Transverse colon (tissue), 4 donors: Measurements from ENCODE around the gene OR12D3. TPM values are rescaled to one million over a fixed set of nuclear protein-coding genes. Genes with fewer than 3 reads are reported as not detected.

Experiments used
- DNase-seq: peaks from one replicate; pipeline ENCODE4 v3.0.0-alpha.2; 2019
- H3K27ac ChIP-seq, 4 donors: fragments of 200-600 bp; sonication (generic); 2 replicates each; pipeline ENCODE4 v1.5.1; 2016 to 2018; ENCODE audit warnings: inconsistent platforms in 4 of 4
- H3K27me3 ChIP-seq: fragments of 200-600 bp; sonication (generic); 2 replicates; pipeline ENCODE4 v1.5.1; 2017; ENCODE audit warnings: inconsistent platforms
- H3K36me3 ChIP-seq, 4 donors: fragments of 200-600 bp; sonication (generic); 2 replicates each; pipeline ENCODE4 v1.5.1; 2017 to 2019; ENCODE audit warnings: inconsistent platforms in 4 of 4
- H3K4me1 ChIP-seq, 4 donors: fragments of 200-600 bp; sonication (generic); 2 replicates each; pipeline ENCODE4 v1.5.1; 2017 to 2020; ENCODE audit warnings: inconsistent platforms in 4 of 4
- H3K4me3 ChIP-seq, 4 donors: fragments of 200-600 bp; sonication (generic); 1 replicate in 1 of 4; 2 replicates in 3 of 4; pipeline versions ENCODE4 v1.5.1 to v1.6.1; 2017 to 2019; ENCODE audit warnings: inconsistent platforms in 4 of 4
- H3K9me3 ChIP-seq, 2 donors: fragments of 200-600 bp; sonication (generic); 2 replicates each; pipeline ENCODE4 v1.5.1; 2017 to 2019; ENCODE audit warnings: inconsistent platforms in 2 of 2
- EP300 ChIP-seq: sonication (generic); formaldehyde crosslinking; IDR thresholded peaks from one replicate; pipeline ENCODE4 v1.6.1; 2017; ENCODE audit warnings: antibody characterized with exemption, low read depth
- POLR2A ChIP-seq: fragments of 450-650 bp; IDR thresholded peaks from one replicate; pipeline ENCODE4 v1.6.1; 2016; ENCODE audit warnings: antibody characterized with exemption, mild to moderate bottlenecking, moderate library complexity
- POLR2AphosphoS5 ChIP-seq, 3 donors: sonication (generic); formaldehyde crosslinking; IDR thresholded peaks; one replicate each; pipeline ENCODE4 v1.6.1; 2016; ENCODE audit warnings: antibody characterized with exemption in 3 of 3
- WGBS, 2 donors: methylation state at CpG; one replicate each; pipeline ENCODE4 v1.1.5; 2018; ENCODE audit warnings: low coverage in 1 of 2; 5-methylcytosine and 5-hydroxymethylcytosine counted together
- in situ Hi-C, 4 donors: fragments of 200-750 bp; cut with MboI; loops; one replicate each; pipeline versions ENCODE4 v1.15.0 to v1.15.1; 2017; ENCODE audit warnings: low sequenced_read_pairs in 3 of 4, low pct_ligation_motif_present in 1 of 4, low pct_unique_long_range_greater_than_20kb in 1 of 4
- intact Hi-C: fragments of 100-400 bp; cut with DNase I; formaldehyde crosslinking; loops from one replicate; pipeline ENCODE4 v1.15.1; 2023; ENCODE audit warnings: low total_unique reads
- total RNA-seq, 4 donors: library from RNA; depleted of rRNA; stranded (reverse); fragments of >200 nt; gene quantifications; one replicate each; pipeline ENCODE4 v1.1.0, GENCODE V29; 2016
- TF ChIP-seq, protein P1 (sequence below), 5 experiments: fragments of 200-600 bp in 3 of 5; fragments of 450-650 bp in 2 of 5; sonication (generic) in 3 of 5; IDR thresholded peaks; 1 replicate in 2 of 5; 2 replicates in 3 of 5; pipeline ENCODE4 v1.5.1; 2016 to 2017; ENCODE audit warnings: antibody characterized with exemption in 5 of 5, inconsistent platforms in 3 of 5, mild to moderate bottlenecking in 2 of 5, moderate library complexity in 1 of 5

The OR12D3 gene
- total RNA-seq = not detected

DNA sequence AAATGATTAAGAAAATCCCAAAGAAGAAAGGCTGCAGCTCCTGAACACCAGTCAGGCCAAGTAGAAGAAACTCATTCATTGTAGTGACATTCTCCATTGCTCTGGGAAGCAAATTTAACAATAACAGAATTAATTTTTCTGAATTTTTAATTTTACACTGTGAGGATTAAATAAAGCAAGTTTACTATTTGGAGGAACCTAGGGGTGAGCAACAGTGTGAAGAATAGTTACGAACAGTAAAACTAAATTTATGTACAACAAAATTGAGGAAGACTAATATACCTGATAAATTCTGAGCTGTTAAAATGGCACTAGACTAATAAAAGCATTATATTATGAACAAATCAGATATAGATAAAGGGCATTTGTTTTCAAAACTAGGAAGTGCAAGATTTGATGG lies at the start of gene OR12D3:
OR12D3 (minus strand) TSS at position 101 of the 400 bp plus-strand sequence; CDS start at position 97, 4 bp downstream.
- in situ Hi-C loops (no loop called here), intact Hi-C loops (no loop called here)
- Histone ChIP-seq H3K27me3 (no peaks in the 10 kb centered on the region), H3K36me3 (no peaks in the 10 kb centered on the region), H3K4me3 (no peak within 1 kb of the TSS), H3K9me3 (no peaks in the 10 kb centered on the region), H3K27ac (no peak within 1 kb of the TSS), H3K4me1 (no peaks in the 10 kb centered on the region)
- 81 to 91% methylated on average over 1 of the region's 1 CpG for WGBS, 2 donors
- DNase-seq = no peak
- TF ChIP-seq, protein P1, sequence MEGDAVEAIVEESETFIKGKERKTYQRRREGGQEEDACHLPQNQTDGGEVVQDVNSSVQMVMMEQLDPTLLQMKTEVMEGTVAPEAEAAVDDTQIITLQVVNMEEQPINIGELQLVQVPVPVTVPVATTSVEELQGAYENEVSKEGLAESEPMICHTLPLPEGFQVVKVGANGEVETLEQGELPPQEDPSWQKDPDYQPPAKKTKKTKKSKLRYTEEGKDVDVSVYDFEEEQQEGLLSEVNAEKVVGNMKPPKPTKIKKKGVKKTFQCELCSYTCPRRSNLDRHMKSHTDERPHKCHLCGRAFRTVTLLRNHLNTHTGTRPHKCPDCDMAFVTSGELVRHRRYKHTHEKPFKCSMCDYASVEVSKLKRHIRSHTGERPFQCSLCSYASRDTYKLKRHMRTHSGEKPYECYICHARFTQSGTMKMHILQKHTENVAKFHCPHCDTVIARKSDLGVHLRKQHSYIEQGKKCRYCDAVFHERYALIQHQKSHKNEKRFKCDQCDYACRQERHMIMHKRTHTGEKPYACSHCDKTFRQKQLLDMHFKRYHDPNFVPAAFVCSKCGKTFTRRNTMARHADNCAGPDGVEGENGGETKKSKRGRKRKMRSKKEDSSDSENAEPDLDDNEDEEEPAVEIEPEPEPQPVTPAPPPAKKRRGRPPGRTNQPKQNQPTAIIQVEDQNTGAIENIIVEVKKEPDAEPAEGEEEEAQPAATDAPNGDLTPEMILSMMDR (IDR thresholded peaks at IDR 0.05) = no peak
- no peak for TF ChIP-seq POLR2AphosphoS5 (IDR thresholded peaks at IDR 0.05)

- in situ Hi-C loops (no loop called here), intact Hi-C loops (no loop called here)
- Histone ChIP-seq H3K27me3 (no peaks in the 10 kb centered on the region), H3K9me3 (peaks cover 0 to 6% of the 10 kb centered on the region in 2 donors), H3K27ac (no peak overlapping the region), H3K4me1 (no peaks in the 10 kb centered on the region), H3K36me3 (no peaks in the 10 kb centered on the region), H3K4me3 (no peak overlapping the region)
- 26 to 36% methylated on average over 2 of the region's 2 CpGs for WGBS, 2 donors
- no peak for DNase-seq
- TF ChIP-seq EP300 (no peak), POLR2A (no peak), POLR2AphosphoS5 (IDR thresholded peaks at IDR 0.05) (no peak)
- TF ChIP-seq, protein P1 (IDR thresholded peaks at IDR 0.05) = no peak
Measured at GRCh38 chr6:29424575-29424974, 49.5 kb upstream of the OR12D3 start.

GRCh38 chr6:29424168-29424567 lies 49.1 kb upstream of the OR12D3 start:
- intact Hi-C loops = no loop called here
- in situ Hi-C loops = no loop called here

GRCh38 chr6:29419516-29419915 lies 44.4 kb upstream of the OR12D3 start:
- WGBS, 2 donors = 71 to 84% methylated on average over 3 of the region's 3 CpGs
- no peak for DNase-seq
- Histone ChIP-seq H3K4me1 (no peaks in the 10 kb centered on the region), H3K4me3 (no peak overlapping the region), H3K36me3 (no peaks in the 10 kb centered on the region), H3K9me3 (peaks cover 0 to 6% of the 10 kb centered on the region in 2 donors), H3K27ac (no peak overlapping the region), H3K27me3 (no peaks in the 10 kb centered on the region)
- intact Hi-C loops = no loop called here
- TF ChIP-seq EP300 (no peak), POLR2A (no peak), POLR2AphosphoS5 (IDR thresholded peaks at IDR 0.05) (no peak)
- TF ChIP-seq, protein P1 (IDR thresholded peaks at IDR 0.05) = no peak
- in situ Hi-C loops = no loop called here

More at GRCh38 chr6:29424168-29424567, 49.1 kb upstream of the OR12D3 start:
- Histone ChIP-seq H3K4me1 (no peaks in the 10 kb centered on the region), H3K4me3 (no peak overlapping the region), H3K36me3 (no peaks in the 10 kb centered on the region), H3K27ac (no peak overlapping the region), H3K9me3 (peaks cover 0 to 6% of the 10 kb centered on the region in 2 donors), H3K27me3 (no peaks in the 10 kb centered on the region)
- DNase-seq = no peak
- 91% methylated on average over 2 of the region's 2 CpGs for WGBS, 2 donors
- TF ChIP-seq EP300 (no peak), POLR2AphosphoS5 (IDR thresholded peaks at IDR 0.05) (no peak), POLR2A (no peak)
- TF ChIP-seq, protein P1 (IDR thresholded peaks at IDR 0.05) = no peak
